Right lung (tissue), 5 donors: ENCODE measurements around the gene CYBC1. TPM values are rescaled to one million over a fixed set of nuclear protein-coding genes. Genes with fewer than 3 reads are reported as not detected.
A peak's percentile ranks its signal among the peaks of the same experiment; 100 is the strongest.

ENCODE experiments used
- DNase-seq, 2 donors: peaks; one replicate each; pipeline ENCODE4 v3.0.0-alpha.2; 2013
- polyA plus RNA-seq, 5 donors: library from polyadenylated mRNA; unstranded; fragments of 120-200 nt; gene quantifications; one replicate each; pipeline versions ENCODE4 v1.2.1 to v1.2.3, GENCODE V29; 2013; ENCODE audit warnings: inconsistent platforms in 1 of 5, low replicate concordance in 1 of 5; ENCODE audit not compliant: insufficient read length in 5 of 5, insufficient read depth in 1 of 5

CYBC1 gene
- polyA plus RNA-seq, 5 donors: 40.8 to 54.6 (median 48.9) TPM

DNA sequence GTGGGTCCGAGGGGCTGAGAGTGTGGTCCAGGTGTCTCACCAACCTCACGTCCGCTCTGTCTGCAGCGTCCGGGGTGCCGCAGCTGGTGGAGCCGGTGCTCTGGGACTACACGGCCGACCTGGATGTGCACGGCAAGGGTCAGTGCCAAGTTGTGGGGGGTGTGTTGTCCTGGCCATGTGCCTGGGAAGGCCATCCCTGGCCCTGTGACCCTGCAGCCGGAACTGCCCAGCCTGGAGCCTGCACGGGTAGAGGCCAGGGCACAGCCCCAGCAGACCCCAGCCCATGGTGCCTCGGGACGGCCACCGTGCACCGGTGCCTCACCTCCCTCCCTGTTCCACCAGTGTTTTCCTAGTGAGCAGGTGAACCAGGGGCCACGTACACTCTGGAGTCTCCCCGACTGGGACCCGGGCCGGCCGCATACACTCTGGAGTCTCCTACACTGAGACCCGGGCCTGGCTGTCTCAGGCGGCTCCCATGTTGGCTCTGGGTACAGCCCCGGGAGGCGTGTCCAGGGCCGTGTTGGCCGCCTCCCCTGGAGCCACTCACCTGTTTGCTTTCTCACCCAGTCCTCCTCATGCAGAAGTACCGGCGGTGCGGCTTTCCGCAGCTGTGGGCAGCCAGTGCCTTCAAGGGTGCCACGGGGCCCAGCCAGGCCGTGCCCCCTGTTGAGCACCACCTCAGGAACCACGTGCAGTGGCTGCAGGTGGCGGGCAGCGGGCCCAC is 13.8 kb downstream of the CYBC1 start:
- DNase-seq: no peak

DNA sequence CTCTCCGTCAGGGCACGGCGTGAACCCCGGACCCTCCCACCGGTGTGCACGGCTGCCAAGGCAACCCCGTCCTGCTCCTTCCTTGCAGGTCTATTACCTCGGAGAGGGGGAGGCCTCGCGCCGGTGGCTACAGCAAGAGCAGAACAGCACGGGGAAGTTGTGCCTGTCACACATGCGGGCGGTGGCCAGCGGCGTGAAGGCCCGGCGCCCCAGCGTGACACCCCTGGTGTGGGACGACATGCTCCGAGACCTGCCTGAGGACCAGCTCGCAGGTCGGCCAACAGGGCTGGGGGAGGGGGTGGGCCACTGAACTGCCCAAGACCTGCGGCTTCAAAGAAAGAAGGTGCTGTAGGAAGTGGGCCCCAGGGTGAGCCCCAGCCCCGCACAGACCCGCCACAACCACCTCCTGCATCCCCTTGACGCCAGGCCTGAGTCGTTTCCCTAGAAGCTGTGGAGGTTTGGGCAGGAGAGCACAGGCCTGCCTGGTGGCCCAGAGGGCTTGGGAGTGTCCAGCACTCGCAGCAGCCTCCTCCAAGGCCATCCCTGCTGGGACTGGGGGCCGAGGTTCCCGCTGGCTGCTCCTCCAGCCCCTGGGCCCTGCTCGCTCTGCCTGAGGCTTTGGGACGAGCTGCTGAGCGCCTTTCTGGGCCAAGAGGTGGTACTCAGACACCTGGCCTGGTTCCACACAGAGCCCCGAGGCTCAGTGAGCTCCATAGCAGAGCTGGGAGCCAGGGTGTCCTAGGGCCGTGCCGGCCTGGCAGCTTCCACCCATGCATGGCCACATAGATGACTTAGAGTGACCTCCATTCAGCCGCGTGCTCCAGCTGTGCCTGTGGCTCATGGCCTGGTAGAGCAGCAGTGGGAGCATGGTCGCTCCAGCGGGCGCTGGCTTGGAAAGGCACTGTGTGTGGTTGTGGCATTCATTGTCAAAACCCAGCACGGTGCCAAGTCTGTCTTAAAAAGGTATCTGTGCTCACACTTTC is 14.7 kb downstream of the CYBC1 start:
- DNase-seq: no peak

- no peak for DNase-seq
These were observed 15.4 kb downstream of the CYBC1 start for GRCh38 chr17:82435103-82435502.

GRCh38 chr17:82434216-82434565 is 16.4 kb downstream of the CYBC1 start:
- no peak for DNase-seq

- DNase-seq: no peak
These were observed 16.9 kb downstream of the CYBC1 start for GRCh38 chr17:82433560-82434215.

DNA sequence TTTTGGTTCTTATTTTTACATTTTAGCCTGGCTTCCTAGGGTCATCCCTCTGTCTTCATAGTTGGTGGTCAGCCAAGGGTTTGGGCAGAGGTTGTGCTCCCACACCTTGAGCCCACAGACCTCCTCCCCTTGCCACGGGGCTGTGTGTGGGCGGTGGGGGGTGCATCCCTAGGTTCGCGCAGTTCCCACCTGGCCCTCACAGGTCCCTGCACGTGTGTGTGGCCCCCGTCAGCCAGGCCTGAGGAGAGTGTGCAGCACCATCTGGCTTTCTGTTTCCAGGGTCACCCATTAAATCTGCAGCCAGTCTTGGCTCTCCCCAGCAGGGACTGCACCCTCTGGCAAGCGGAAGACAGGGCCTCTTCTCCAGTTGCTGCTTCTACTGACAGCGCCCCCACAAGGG is 18.5 kb downstream of the CYBC1 start:
- DNase-seq: no peak

GRCh38 chr17:82429824-82430223 is 20.7 kb downstream of the CYBC1 start:
- DNase-seq: no peak

DNA sequence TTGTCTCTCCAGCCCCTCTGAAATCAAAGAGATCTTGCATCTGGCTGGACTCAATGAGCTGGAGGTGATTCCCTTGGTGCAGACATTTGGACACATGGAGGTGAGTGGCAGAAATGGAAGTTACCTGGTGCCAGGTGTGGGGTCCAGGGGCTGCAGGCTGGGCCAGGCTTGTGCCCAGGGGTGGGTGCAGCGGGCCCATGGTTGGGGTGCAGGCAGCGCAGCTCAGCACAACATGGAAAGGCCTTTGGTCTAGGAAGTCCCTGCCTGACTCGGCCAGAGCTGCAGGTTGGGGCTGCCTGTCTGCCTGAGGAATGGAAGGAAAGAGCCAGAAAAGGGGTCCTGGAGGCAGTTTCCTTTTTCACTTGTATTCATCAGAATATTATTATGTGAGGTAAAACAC is 22.0 kb downstream of the CYBC1 start:
- DNase-seq: no peak

DNA sequence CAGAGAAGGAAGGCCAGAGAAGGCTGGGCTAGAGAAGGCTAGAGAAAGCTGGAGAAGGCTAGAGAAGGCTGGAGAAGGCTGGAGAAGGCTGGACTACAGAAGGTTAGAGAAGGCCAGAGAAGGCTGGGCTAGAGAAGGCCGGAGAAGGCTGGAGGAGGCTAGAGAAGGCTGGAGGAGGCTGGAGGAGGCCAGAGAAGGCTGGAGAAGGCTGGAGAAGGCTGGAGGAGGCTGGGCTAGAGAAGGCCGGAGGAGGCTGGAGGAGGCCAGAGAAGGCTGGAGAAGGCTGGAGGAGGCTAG is 25.7 kb downstream of the CYBC1 start:
- DNase-seq: no peak

GRCh38 chr17:82424001-82424862 is 26.3 kb downstream of the CYBC1 start:
- DNase-seq: no peak

DNA sequence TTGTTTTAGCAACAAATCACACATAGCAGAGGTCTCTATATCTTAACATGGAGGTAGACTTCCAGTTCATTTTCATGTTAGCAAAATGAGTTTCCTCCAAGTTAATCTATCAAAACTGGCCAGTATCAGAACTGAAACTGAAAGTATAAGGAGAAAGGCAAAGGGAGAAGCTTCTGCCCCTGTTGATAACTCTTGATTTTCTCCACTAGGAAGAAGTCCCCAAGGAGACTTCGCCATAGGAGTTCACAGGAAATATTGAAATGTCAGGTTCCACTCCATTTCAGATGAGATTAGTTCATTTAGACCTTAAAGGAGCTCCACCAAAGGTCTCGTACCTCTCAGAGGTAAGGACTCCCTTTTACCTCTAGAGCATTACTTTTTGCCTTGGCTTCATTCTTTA is 31.0 kb downstream of the CYBC1 start:
- no peak for DNase-seq

- DNase-seq: peak; percentile 86 to 89
These were observed 32.3 kb downstream of the CYBC1 start, which contains the start of the genes HEXD and OGFOD3 for GRCh38 chr17:82418001-82418986. HEXD (plus strand) TSS chr17:82418347; CDS start chr17:82419800, 1,453 bp downstream. OGFOD3 (minus strand) TSS chr17:82418586; CDS start chr17:82418485, 101 bp downstream.

DNA sequence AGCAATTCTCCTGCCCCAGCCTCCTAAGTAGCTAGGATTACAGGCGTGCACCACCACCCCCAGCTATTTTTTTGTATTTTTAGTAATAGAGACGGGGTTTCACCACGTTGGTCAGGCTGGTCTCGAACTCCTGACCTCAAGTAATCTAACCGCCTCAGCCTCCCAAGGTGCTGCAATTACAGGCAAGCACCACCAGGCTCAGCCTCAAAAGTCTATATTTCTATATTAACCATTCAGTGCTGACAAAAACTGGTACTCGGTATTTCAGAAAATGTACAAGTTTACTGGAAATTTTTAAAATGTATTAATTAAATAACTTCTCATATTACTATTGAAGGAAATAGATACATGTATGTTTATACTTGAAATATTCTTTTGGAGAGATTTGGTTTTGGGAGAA is 33.8 kb downstream of the CYBC1 start:
- DNase-seq: no peak

GRCh38 chr17:82416264-82416663 is 34.3 kb downstream of the CYBC1 start:
- no peak for DNase-seq

- DNase-seq: no peak
These were observed 34.8 kb downstream of the CYBC1 start for GRCh38 chr17:82415786-82416185.

DNA sequence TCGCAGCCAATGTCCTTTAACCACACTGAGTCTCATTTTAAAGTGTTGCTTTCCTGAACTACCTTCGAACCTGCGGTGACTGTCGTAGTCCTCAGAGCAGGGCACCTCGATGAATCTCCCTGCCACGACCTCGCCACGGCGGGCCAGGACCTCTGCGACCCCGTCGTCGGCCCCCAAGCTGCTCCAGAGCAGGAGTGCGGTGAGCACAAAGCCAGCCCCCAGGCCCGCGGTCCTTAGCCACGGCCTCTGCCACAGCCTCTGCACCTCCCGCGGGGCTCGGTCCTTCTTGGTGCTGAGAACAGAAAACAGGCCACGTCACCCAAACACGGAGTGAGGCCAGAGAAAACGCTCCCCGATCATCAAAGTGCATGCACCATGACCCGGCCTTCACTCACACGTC is 35.2 kb downstream of the CYBC1 start:
- DNase-seq: no peak

DNA sequence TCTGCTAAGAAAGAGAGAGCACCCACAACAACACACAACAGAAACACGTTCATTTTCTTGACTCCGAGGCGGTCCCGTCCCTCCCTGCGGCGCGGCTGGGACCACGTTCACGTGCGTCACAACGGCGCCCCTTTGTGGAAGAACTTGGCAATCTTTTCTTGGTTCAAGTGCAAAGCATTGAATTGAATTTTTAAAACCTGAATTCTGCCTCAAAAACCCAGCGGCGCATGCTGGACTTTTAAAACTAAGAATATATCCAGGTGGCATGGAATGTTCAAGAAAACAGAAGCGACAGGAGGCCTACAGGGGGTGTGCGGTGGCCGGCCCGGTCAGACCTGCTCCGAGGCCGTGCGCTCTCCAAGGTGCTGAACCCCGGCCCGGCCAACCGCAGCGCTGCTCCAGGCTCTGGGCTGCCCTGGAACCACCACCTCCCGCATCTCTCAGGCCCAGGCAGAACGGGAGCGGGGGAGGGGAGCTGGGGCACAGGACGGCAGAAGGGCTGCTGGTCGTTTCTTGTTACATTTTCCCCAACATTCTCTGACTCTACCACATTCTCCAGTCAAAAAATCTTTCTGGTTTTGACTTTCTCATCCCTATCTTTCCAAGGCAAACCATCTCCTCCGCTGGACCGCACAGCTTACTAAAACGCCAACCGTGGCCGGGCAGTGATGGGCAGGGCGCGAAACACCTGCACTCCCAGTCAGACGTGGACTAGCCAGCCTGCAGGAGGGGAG is 35.8 kb downstream of the CYBC1 start:
- DNase-seq: peak; percentile 59 to 62

- DNase-seq: no peak
These were observed 37.7 kb downstream of the CYBC1 start for GRCh38 chr17:82412535-82413520.
